DMS 273 (cell line): ENCODE data around the gene PGM2.
"Not testable (repeated sequence)": the region's sequence is repeated elsewhere in the genome, so short reads cannot be mapped to it uniquely, and the experiment has no call there.

Source experiments
- DNase-seq: peaks from one replicate; lab custom pipeline; 2025; ENCODE audit not compliant: unreplicated experiment; lab: John Stamatoyannopoulos, UW

Gene PGM2

DNA sequence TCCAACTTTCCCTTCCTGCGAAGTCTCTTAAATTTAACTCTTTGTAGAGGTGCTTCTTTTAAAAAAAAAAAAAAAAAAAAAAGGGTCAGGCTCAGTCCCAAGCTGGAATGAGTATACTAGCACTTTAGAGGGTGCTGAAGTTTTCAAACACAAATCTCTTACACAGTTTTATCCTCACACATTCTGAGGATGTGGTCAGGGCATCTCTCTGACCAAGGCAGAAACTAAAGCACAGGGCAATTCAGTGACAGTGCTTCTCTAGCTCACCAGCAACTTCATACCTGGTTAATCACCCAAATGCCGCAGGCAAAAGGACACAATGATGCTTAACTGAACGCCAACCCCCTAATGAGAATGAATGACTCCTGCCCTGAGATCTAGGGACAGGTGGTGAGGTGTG is 9.8 kb upstream of the PGM2 start:
- no peak for DNase-seq

DNA sequence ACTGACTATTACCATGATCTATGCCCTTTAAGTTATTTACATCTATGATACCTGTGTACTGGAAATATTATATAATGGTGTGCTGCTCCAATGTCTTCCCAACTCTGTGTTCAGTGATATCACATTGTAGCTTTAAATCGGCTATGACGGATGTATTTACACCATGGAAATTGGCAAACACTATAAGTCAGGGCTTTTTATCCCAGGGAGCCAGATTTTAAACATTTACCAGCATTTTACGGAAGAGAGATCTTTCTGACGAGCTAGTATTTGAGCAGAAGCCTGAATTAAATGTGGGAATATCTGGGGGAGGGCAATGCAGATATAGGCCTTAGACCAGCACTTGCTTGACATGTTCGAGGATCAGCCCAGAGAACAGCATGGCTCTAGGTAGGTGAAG is 7.7 kb upstream of the PGM2 start:
- DNase-seq: no peak

DNA sequence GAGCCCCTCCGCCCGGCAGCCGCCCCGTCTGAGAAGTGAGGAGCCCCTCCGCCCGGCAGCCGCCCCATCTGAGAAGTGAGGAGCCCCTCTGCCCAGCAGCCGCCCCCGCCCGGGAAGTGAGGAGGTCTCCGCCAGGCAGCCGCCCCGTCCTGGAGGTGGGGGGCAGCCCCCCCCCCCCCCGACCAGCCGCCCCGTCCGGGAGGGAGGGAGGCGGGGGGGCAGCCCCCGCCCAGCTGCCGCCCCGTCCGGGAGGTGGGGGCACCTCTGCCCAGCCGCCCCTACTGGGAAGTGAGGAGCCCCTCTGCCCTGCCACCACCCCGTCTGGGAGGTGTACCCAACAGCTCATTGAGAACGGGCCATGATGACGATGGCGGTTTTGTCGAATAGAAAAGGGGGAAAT is 6.0 kb upstream of the PGM2 start:
- not testable (repeated sequence) for DNase-seq

DNA sequence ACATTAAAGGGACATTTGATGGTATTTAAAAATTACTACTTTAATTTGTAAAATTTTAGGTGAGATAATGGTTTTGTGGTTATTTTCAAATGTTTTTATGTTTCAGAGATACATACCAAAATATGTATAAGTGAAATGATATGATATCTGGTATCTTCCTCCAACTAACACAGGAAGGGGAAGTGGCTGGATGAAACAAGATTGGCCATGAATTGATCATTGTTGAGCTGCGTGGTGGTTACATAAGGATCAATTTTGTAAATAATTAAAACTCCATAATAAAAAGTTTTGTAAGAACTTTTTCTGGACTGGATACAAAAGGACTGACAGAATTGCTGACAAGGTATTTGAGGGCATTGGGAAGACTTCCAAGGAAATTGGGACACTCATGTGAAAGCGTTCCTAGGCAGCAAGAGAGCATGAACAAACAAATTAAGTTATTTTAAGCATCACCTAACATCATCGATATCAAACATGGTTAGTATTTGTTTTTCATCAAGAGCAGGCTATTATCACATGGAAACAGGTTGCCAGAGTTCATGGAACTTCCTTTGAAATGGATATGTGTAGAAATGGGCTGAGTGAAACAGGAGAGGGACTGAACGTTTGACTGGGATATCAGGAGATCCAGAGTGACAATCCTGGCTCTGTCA is 4.4 kb upstream of the PGM2 start:
- DNase-seq: no peak

DNA sequence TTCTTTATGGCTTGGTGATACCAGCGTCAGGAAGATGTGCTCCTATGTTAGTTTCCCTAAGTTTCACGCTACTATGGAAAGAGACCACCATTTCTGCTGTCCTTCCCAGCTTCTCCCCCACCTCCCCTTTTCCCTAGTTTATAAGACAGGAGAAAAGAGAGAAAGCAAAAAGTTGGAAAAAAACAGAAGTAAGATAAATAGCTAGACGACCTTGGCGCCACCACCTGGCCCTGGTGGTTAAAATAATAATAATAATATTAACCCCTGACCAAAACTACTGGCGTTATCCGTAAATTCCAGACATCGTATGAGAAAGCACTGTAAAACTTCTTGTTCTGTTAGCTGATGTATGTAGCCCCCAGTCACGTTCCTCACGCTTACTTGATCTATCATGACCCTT is 985 bp upstream of the PGM2 start:
- not testable (repeated sequence) for DNase-seq

DNA sequence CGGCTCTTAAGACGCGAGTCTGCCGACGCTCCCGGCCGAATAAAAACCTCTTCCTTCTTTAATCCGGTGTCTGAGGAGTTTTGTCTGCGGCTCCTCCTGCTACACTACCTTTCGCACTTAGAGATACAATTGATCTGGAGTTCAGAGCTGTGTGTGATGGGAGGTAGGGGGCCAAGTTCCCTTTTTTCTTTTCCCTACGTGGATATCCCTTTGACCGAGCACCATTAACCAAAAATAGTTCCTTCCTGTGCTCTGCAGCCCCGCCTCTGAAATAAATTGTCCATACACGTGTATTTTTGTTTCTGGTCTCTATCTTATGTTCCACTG is 555 bp upstream of the PGM2 start:
- DNase-seq: peak; percentile 66

DNA sequence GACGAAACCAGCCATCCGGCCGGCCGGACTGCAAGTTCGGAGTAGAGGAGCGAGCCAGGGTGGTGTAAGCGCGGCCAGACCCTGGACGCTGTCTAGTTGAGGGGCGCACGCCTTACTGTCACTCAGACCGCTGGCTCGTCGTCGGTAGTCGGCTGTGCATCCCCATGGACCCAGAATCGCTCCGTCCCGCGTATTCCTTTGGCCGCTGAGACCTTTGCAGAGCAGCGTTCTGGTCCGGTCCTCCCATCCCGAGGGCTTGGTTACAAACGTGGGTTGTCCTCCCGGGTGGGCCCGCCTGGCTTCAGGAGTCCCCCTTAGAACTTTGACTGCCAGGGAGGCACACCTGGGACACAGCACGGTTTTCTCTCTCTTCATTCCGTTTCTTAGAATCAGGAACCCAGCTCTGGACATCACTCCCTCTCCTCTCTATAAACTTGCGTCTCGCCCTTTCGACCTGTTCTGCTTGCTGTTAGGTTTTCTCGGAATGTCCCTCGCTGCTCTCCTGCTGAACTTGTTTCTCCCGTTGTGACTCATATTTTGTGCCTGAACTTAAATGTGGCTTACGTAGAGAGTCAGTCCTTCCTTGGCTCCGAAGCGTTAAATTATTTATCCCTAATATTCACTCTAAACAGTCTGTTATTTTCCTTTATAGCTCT is 672 bp downstream of the PGM2 start:
- peak; percentile 65 for DNase-seq

DNA sequence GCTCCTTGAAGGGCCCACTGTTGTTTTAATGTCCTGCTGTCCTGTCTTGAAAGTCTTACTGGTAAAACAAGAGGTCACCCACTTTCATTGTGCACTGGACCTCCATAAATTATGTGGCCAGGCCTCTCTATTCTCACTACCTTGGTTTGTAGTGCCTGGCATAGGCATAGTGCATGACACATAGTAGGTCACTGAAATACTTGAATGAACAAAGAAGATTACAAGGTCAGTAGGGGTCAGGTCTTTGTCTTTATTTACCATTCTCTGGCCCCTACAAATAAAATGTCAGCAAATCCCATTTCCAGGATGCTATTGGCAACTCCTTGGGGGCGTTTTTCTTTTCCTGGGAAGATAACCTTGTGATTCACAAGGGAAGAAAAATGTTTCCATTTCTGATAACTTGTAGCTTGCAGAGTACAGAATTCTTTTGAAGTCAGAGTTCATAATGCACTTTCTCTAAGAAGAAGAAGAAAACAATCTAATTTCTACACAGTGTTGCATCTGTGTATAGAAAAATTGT is 1.4 kb downstream of the PGM2 start:
- DNase-seq: no peak

DNA sequence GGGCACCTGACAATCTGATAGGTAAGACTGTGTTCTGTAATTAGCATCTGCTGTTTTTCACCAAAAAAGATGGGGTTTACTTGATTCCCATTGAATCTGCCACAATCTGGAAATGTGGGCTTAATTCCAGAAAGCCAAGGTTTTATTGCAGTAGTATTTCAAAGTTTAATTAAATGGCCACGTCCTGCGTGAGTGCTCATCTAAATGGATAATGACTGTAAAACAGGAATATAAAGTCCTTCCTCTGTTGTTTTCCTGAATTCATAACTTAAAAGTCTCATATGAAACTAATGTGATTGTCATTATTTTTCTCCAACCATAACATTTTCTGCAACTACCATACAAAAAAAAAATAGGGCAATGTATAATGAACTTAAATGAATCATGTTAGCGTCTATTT is 2.4 kb downstream of the PGM2 start:
- DNase-seq: no peak

DNA sequence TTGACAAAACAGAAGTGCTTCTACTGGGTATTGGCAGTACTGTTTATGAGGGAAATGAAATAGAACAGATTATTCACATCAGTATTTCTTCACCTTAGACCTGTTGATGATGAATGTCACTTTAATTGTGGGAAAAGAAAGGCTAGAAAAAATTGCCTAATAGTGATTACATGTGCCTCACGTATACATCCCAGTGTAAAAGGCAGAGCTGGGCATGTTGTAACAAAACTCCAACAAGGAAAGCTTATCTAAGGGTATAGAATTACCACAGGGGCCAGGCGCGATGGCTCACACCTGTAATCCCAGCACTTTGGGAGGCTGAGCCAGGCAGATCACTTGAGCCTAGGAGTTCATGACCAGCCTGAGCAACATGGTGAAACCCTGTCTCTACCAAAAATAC is 4.2 kb downstream of the PGM2 start:
- peak; percentile 13 for DNase-seq

DNA sequence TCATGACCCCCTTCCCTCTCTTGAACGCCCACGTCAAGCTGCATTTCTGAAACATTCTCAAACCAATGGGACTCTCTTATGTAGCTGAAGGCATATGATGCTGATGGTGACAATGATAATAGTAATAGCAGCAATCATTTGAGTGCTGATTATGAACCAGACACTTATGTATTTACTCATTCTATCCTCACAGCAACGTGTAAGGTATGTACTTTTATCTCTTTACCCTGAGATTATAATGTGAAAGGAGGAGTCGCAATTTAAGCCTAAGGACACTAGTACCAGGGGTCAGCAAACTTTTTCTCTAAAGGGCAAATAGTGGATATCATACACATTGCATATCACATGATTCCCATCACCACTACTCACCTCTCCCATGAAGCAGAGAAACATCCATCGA is 8.5 kb downstream of the PGM2 start:
- no peak for DNase-seq

DNA sequence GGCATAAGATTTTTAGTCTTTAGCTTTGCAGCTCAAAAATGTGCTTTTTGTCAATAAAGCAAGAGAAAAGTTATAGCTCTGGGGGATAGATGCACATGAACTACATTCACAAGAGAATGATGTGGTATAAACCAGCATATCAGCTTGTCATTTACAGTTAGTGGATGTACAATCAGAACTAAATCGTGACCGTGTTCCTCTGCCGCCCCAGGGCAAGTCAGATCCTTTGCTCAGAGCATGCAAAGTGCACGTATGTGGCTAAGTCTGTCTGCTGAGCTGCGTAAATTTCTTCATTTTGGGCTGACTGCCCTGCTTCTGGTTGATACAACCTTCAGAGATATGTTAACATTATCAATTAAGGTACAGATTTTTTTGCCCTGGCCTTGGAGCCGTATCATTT is 9.3 kb downstream of the PGM2 start:
- DNase-seq: no peak

DNA sequence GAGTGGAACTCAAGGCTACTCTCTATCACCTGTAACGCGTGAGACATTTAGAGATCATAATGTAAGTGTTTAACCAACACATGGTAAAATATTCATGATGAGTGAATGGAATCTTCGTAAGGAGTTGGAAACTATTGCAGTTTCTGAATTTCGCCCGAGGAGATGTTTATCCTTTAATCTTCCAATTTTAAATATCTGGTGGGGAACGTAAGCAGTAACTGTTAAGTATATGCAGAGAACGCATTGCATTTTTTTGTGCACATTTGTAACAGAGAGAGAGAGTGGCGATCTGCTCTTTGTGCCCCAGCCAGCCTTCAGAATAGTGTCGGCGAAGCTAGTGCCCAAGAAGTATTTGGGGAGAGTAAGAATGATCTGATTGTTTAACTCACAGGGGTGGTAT is 9.8 kb downstream of the PGM2 start:
- DNase-seq: no peak

DNA sequence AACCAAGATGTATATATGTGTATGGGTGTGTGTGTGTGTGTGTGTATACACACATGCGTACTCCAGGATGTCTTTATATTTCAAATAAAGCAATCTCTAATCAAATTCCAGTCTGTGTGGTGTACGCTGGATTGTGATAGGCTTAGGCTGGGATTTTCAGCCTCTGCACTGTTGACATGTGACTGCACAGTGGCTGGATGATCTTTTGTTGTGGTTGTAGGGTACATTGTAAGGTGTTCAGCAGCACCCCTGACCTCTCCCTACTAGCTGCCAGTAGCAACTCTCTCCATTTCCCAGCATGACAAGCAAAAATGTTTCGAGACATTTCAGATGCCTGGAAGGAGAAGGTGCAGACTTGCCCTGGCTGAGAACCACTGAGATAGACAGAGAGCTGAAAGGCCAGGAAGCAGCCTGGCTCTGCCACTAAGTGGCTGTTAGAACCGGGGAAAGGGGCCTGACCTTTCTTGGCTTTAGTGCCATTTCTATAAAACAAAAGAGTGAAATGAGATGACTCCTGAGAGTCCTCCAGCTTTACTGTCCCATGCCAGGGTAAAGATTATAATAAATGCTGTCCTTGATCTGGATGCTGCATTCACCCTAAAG is 10.5 kb downstream of the PGM2 start:
- no peak for DNase-seq

DNA sequence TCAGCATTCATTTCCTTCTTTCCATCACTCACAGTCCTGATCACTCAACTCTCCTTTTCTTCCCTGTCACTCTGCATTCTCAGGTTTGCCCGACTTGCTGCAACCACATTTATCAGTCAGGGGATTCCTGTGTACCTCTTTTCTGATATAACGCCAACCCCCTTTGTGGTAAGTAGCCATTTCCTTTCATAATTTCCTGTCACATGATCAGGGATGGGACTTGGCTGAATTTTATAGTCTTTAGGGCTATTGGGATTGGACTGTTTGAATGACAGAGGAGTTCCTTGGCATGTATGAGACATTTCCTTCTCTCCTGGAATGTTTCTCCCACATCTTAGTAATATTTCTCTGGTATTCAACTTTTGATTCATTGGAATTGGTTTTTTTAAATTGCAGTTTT is 11.0 kb downstream of the PGM2 start:
- no peak for DNase-seq

DNA sequence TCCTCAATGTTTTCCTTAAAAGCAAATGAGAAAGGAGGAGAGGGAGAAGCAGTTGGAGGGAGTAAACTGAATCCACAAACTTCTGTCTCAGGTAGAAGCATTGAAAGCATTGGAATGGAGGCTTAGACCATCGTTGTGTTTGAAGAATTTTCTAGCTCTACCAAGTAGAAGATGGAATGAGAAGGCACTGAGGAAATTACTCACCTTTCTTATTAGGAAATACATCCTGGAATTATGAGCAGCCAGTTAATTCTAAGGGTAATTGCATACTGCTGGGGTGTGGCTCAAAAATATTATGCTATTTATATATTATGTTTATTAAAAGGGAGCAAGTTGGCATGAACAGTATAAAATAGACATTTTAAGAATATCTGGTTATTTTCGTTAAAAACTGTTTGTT is 12.9 kb downstream of the PGM2 start:
- DNase-seq: no peak

DNA sequence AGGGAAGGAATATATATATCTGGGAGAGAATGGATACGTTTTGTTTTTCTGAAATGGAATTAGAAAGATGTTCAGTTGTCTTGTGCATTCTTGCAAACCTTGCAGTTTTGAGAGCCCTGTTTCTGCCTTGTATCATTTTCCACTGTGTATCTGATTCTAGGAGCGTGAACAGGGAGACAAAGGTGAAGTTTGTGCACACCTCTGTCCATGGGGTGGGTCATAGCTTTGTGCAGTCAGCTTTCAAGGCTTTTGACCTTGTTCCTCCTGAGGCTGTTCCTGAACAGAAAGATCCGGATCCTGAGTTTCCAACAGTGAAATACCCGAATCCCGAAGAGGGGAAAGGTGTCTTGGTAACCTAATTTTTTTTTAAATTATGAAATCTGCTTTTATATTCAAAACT is 17.7 kb downstream of the PGM2 start:
- DNase-seq: no peak

DNA sequence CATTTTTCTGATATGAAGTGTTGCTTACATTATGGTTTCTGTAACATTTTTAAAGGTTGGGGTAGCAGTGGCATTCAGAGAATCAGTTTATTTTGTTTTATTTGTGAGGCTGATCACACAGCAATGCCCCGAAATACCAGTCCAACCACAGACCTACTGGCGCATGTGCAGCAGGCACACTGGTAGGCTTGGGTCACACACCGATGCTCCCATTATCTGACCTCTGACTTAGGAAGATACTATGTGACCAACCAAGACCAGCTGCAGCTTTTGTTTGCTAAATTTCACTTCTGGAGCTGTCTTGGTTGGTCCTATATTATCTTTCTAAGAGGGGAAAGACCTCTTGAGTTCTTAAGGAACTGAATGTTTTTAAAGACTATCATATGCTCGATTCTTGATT is 18.7 kb downstream of the PGM2 start:
- no peak for DNase-seq

DNA sequence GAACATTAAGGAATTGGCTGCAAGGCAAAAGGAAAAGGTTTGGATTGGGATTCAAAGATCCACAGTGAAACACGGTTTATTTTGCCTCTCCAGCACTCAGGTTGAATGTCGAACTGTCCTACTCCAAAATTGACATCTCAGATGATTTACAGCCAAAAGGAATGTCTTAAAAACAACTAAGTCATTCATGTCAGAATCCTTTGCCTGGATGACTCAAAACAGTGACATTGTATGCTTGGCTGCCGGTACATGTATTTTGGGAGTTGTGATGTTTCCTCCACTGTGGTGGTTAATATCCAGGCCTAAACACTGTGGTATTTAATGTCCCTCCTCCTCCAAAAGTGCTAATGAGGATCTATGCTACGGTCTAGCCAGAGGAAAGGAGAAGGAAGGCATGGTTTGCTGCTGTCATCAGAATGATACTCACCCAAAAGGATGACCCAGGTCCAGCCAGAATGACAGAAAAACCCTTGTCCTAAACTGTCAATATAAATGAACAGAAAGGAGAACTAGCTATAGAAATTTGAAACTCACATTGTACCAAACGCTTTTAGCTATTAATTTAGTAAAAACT is 20.9 kb downstream of the PGM2 start:
- DNase-seq: no peak

DNA sequence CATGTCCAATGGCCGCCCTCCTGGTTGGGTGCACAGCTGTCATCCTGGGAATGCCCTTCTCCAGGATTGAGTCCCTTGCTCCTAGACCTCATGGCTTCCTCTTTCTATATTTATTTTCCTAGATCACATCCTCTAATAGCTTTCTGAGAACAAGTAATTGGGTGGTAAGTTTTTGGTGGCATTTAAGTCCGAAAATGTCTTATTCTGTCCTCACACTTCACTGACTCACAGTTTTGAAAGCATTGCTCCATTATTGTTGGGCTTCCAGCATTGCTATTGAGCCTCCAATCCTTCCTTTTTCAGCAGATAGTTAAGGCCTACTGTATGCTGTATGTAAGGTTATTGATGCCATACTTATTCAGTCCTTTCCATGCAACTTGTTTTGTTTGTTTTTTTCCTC is 25.9 kb downstream of the PGM2 start:
- no peak for DNase-seq

DNA sequence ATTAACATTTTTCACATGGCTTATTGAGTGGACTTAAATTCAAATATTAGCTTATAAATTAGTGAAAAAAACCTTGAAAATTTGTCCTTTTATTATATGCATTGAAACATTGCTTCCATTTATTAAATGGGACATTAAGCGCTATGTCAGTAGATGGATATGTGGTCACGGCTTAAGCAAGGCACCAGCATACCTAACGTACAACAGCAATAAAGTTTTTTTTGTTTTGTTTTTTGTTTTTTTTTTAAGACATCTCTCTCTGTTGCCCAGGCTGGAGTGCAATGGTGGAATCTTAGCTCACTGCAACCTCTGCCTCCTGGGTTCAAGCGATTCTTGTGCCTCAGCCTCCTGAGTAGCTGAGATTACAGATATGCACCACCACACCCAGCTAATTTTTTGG is 31.6 kb downstream of the PGM2 start:
- no peak for DNase-seq

DNA sequence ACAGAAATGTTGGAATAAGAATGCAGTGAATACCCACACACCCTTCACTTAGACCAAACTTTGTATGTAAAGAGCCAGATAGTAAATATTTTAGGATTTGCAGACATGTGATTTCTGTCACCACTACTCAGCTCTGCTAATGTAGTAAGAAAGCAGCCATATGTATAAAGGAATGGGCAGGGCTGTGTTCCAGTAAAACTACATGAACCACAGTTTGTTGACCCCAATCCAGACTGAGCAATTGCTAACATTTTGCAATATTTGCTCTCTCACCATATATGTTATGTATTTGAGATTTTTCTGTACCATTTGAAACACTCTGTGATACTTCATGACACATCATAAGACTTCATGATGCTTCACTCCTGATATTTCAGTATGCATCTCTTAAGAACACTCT is 32.4 kb downstream of the PGM2 start:
- DNase-seq: no peak
